Caco-2 (cell line): ENCODE measurements around the gene SPDYE16. TPM values are rescaled to one million over a fixed set of nuclear protein-coding genes. Genes with fewer than 3 reads are reported as not detected.
A peak's percentile ranks its signal among the peaks of the same experiment; 100 is the strongest.
"Not testable (repeated sequence)": the region's sequence is repeated elsewhere in the genome, so short reads cannot be mapped to it uniquely, and the experiment has no call there.

Experiments used
- Bru-seq: library from RNA; stranded (reverse); fragments of 400-500 nt; gene quantifications from one replicate; lab custom pipeline; 2021; lab: Mats Ljungman, UMichigan
- BruChase-seq, 2 experiments: library from RNA; stranded (reverse); fragments of 400-500 nt; gene quantifications; one replicate each; lab custom pipeline; 2021; lab: Mats Ljungman, UMichigan
- BruUV-seq: library from RNA; stranded (reverse); fragments of 400-500 nt; replicated peaks from 2 replicates; lab custom pipeline; 2021; lab: Mats Ljungman, UMichigan
- CTCF ChIA-PET: fragments of 300-600 bp; sonication (Branson Sonifier 250); formaldehyde crosslinking; loops from one replicate; lab custom pipeline; 2022; ENCODE audit warnings: antibody characterized with exemption; lab: Charles Lee
- POLR2A ChIA-PET: fragments of 300-600 bp; sonication (Branson Sonifier 250); formaldehyde crosslinking; loops from one replicate; lab custom pipeline; 2022; ENCODE audit warnings: antibody characterized with exemption; lab: Charles Lee
- DNase-seq, 2 experiments: peaks; one replicate each; pipeline versions ENCODE4 v3.0.0 to v3.0.0-alpha.2; 2020 to 2022
- H3K27me3 ChIP-seq: replicated peaks from 2 replicates; pipeline ENCODE4 v1.6.0; 2011; ENCODE audit warnings: low read length; ENCODE audit not compliant: control insufficient read depth, insufficient read depth
- H3K36me3 ChIP-seq: 2 replicates; pipeline ENCODE4 v1.5.1; 2011; ENCODE audit warnings: low read length; ENCODE audit not compliant: control insufficient read depth, insufficient read depth
- H3K4me1 ChIP-seq: fragments of 250-450 bp; sonication (Bioruptor Pico); 2 replicates; pipeline ENCODE4 v1.5.1; 2020; ENCODE audit warnings: mild to moderate bottlenecking
- H3K4me3 ChIP-seq: 2 replicates; pipeline ENCODE4 v1.5.1; 2011; ENCODE audit warnings: low read depth, mild to moderate bottlenecking, control low read depth, low read length
- H3K9me3 ChIP-seq: fragments of 250-450 bp; sonication (Bioruptor Pico); 2 replicates; pipeline ENCODE4 v1.5.1; 2020; ENCODE audit warnings: mild to moderate bottlenecking, moderate library complexity
- H3K27ac Mint-ChIP-seq: one replicate; pipeline ENCODE4 v1.8.0; 2022; ENCODE audit warnings: mixed read lengths; ENCODE audit not compliant: unreplicated experiment
- H3K27me3 Mint-ChIP-seq: one replicate; pipeline ENCODE4 v1.8.0; 2022; ENCODE audit warnings: mixed read lengths; ENCODE audit not compliant: insufficient read depth, unreplicated experiment
- H3K36me3 Mint-ChIP-seq: one replicate; pipeline ENCODE4 v1.8.0; 2022; ENCODE audit warnings: mild to moderate bottlenecking, mixed read lengths; ENCODE audit not compliant: insufficient read depth, unreplicated experiment
- H3K4me1 Mint-ChIP-seq: one replicate; pipeline ENCODE4 v1.8.0; 2022; ENCODE audit warnings: low read depth, mixed read lengths; ENCODE audit not compliant: unreplicated experiment
- H3K4me3 Mint-ChIP-seq: one replicate; pipeline ENCODE4 v1.8.0; 2022; ENCODE audit warnings: mild to moderate bottlenecking, moderate library complexity, mixed read lengths; ENCODE audit not compliant: unreplicated experiment
- H3K9me3 Mint-ChIP-seq: one replicate; pipeline ENCODE4 v1.8.0; 2022; ENCODE audit warnings: mixed read lengths; ENCODE audit not compliant: unreplicated experiment
- intact Hi-C: fragments of 100-400 bp; cut with micrococcal nuclease; formaldehyde crosslinking; loops from one replicate; pipeline ENCODE4 v1.10.0; 2022; ENCODE audit not compliant: unreplicated experiment
- long read RNA-seq: library from polyadenylated mRNA; stranded (forward); transcript quantifications from one replicate; pipeline ENCODE4 v2.0.0, GENCODE V29; 2022
- total RNA-seq: library from RNA; stranded (reverse); gene quantifications from 2 replicates; pipeline ENCODE4 v1.2.3, GENCODE V29; 2022

Gene SPDYE16
- total RNA-seq (0.34 and 0.44 TPM in 2 replicates), Bru-seq, nascent RNA (percentile 7 among the genes with signal in this experiment), BruChase-seq, experiment 1, labeled RNA remaining after a 2-hour chase (percentile 17 among the genes with signal in this experiment), BruChase-seq, experiment 2, labeled RNA remaining after a 6-hour chase (percentile 10 among the genes with signal in this experiment)
- long read RNA-seq, partial matches to known transcripts, result 0 of 2 reads
- long read RNA-seq, other reads (novel, unspliced or antisense), result 2 of 2 reads

- H3K4me1 Mint-ChIP-seq, H3K4me1 ChIP-seq, H3K9me3 ChIP-seq, H3K36me3 Mint-ChIP-seq, H3K9me3 Mint-ChIP-seq, intact Hi-C loops, DNase-seq, H3K4me3 ChIP-seq, POLR2A ChIA-PET, H3K27ac Mint-ChIP-seq, H3K4me3 Mint-ChIP-seq, BruUV-seq, H3K27me3 Mint-ChIP-seq, CTCF ChIA-PET, H3K27me3 ChIP-seq, H3K36me3 ChIP-seq: not testable (repeated sequence)
Observed at GRCh38 chr7:76543197-76543596, at the start of gene SPDYE16. Gene SPDYE16 (minus strand): TSS chr7:76543297. CDS start chr7:76541459, 1,838 bp downstream.

GRCh38 chr7:76592694-76593093, 49.6 kb upstream of the SPDYE16 start:
- H3K27me3 Mint-ChIP-seq, H3K36me3 ChIP-seq, POLR2A ChIA-PET, H3K9me3 ChIP-seq, H3K27ac Mint-ChIP-seq, CTCF ChIA-PET, H3K4me3 ChIP-seq, intact Hi-C loops, H3K4me1 Mint-ChIP-seq, DNase-seq, BruUV-seq, H3K9me3 Mint-ChIP-seq, H3K4me1 ChIP-seq, H3K4me3 Mint-ChIP-seq, H3K27me3 ChIP-seq: not testable (repeated sequence)
- H3K36me3 Mint-ChIP-seq, result peaks cover 12% of the 10 kb centered on the region

- H3K9me3 Mint-ChIP-seq, H3K4me1 ChIP-seq, H3K27me3 Mint-ChIP-seq, H3K27me3 ChIP-seq, H3K9me3 ChIP-seq, H3K4me3 Mint-ChIP-seq, POLR2A ChIA-PET, H3K36me3 Mint-ChIP-seq, CTCF ChIA-PET, DNase-seq, H3K27ac Mint-ChIP-seq, BruUV-seq, H3K36me3 ChIP-seq, H3K4me3 ChIP-seq, H3K4me1 Mint-ChIP-seq, intact Hi-C loops: not testable (repeated sequence)
Observed at GRCh38 chr7:76591602-76592304, 48.7 kb upstream of the SPDYE16 start.

- H3K27me3 Mint-ChIP-seq, BruUV-seq, H3K4me1 Mint-ChIP-seq, CTCF ChIA-PET, H3K9me3 Mint-ChIP-seq, H3K36me3 ChIP-seq, H3K4me3 ChIP-seq, H3K36me3 Mint-ChIP-seq, H3K9me3 ChIP-seq, POLR2A ChIA-PET, intact Hi-C loops, H3K4me1 ChIP-seq, H3K27ac Mint-ChIP-seq, DNase-seq, H3K4me3 Mint-ChIP-seq, H3K27me3 ChIP-seq: not testable (repeated sequence)
Observed at GRCh38 chr7:76591033-76591432, 47.9 kb upstream of the SPDYE16 start.

GRCh38 chr7:76588586-76588985, 45.5 kb upstream of the SPDYE16 start:
- not testable (repeated sequence) for BruUV-seq, H3K4me3 ChIP-seq

GRCh38 chr7:76586585-76587315, 43.7 kb upstream of the SPDYE16 start:
- H3K27me3 ChIP-seq, H3K36me3 Mint-ChIP-seq, CTCF ChIA-PET, H3K9me3 ChIP-seq, H3K36me3 ChIP-seq, H3K27me3 Mint-ChIP-seq, H3K4me1 ChIP-seq, POLR2A ChIA-PET, H3K4me1 Mint-ChIP-seq, H3K4me3 ChIP-seq, BruUV-seq, DNase-seq, intact Hi-C loops, H3K27ac Mint-ChIP-seq, H3K4me3 Mint-ChIP-seq, H3K9me3 Mint-ChIP-seq: not testable (repeated sequence)

More at GRCh38 chr7:76588586-76588985, 45.5 kb upstream of the SPDYE16 start:
- H3K27me3 Mint-ChIP-seq, CTCF ChIA-PET, H3K9me3 ChIP-seq, POLR2A ChIA-PET, H3K4me1 ChIP-seq, H3K9me3 Mint-ChIP-seq, H3K4me3 Mint-ChIP-seq, H3K36me3 Mint-ChIP-seq, H3K36me3 ChIP-seq, H3K27ac Mint-ChIP-seq, DNase-seq, H3K4me1 Mint-ChIP-seq, H3K27me3 ChIP-seq, intact Hi-C loops: not testable (repeated sequence)
